ENCODE measurements around the gene UBXN11.

DNA sequence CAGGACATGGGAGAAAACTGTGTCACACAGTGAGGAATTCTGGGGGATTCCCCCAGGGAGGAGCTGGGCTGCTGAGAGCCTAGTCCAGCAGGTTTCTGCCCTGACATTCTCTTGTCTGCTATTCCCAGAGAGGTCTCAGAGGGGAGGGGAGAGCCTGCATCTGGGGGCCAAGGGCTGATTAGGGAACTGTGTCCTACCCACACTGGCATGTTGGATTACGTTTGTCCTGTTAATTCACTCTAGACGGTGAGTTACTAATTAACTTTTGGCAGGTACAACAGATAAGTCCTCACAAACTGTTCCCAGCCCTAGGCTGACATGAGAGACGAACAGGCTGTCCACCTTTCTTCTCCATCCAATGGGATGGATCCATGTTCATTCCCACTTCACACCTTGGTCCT is 29.2 kb downstream of the UBXN11 start:
- TF ChIP-seq CTCF (IDR thresholded peaks at IDR 0.05) (no peak), EZH2 (IDR thresholded peaks at IDR 0.05; ENCODE audit: borderline replicate concordance, insufficient read depth, low read depth, low read length, poor library complexity, severe bottlenecking) (no peak)
